Heart right ventricle (tissue), 16 donors: ENCODE measurements around the gene SETDB1. TPM values are rescaled to one million over a fixed set of nuclear protein-coding genes. Genes with fewer than 3 reads are reported as not detected.

Source experiments
- ATAC-seq, 8 donors: fragments of 200-7000 bp; cut with Tn5 transposase; one replicate each; pipeline ENCODE4 v1.9.1; 2020; ENCODE audit warnings: mild to moderate bottlenecking in 8 of 8, moderate library complexity in 8 of 8, moderate number of reproducible peaks in 1 of 8
- DNase-seq, 2 donors: peaks; one replicate each; pipeline ENCODE4 v3.0.0-alpha.2; 2020
- H3K27ac ChIP-seq, 10 donors: fragments of 200-600 bp; sonication (generic) in 2 of 10; one replicate each; pipeline versions ENCODE4 v1.5.0 to v1.8.0; 2020 to 2022; ENCODE audit warnings: mild to moderate bottlenecking in 3 of 10
- H3K27me3 ChIP-seq, 7 donors: fragments of 200-600 bp; one replicate each; pipeline ENCODE4 v1.8.0; 2021 to 2022; ENCODE audit warnings: mild to moderate bottlenecking in 2 of 7
- H3K36me3 ChIP-seq, 9 donors: fragments of 200-600 bp; sonication (generic) in 1 of 9; one replicate each; pipeline versions ENCODE4 v1.5.0 to v1.8.0; 2020 to 2022; ENCODE audit warnings: mild to moderate bottlenecking in 2 of 9
- H3K4me1 ChIP-seq, 9 donors: fragments of 200-600 bp; sonication (generic) in 1 of 9; one replicate each; pipeline versions ENCODE4 v1.5.0 to v1.8.0; 2020 to 2022; ENCODE audit warnings: mild to moderate bottlenecking in 4 of 9
- H3K4me3 ChIP-seq, 10 donors: fragments of 200-600 bp; sonication (generic) in 2 of 10; one replicate each; pipeline versions ENCODE4 v1.5.0 to v1.8.0; 2020 to 2022; ENCODE audit warnings: mild to moderate bottlenecking in 7 of 10, moderate library complexity in 2 of 10
- H3K9me3 ChIP-seq, 11 donors: fragments of 200-600 bp in 10 of 11; sonication (generic) in 2 of 11; one replicate each; pipeline versions ENCODE4 v1.5.0 to v1.8.0; 2013 to 2022; ENCODE audit warnings: mild to moderate bottlenecking in 2 of 11, control low read depth in 1 of 11, moderate library complexity in 1 of 11
- CTCF ChIP-seq, 9 donors: fragments of 200-600 bp; sonication (generic) in 2 of 9; IDR thresholded peaks; one replicate each; pipeline versions ENCODE4 v1.5.0 to v1.8.0; 2021 to 2022; ENCODE audit warnings: antibody characterized with exemption in 9 of 9, mild to moderate bottlenecking in 5 of 9, moderate library complexity in 1 of 9
- WGBS, 2 donors: extraction: QIAGEN DNeasy Blood & Tissue Kit; methylation state at CpG; one replicate each; pipeline ENCODE4 v1.1.7; 2013; ENCODE audit warnings: inconsistent platforms in 1 of 2; 5-methylcytosine and 5-hydroxymethylcytosine counted together
- intact Hi-C, 10 donors: fragments of 100-400 bp; cut with DNase I; formaldehyde crosslinking; loops; one replicate each; pipeline versions ENCODE4 v1.11.1 to v1.14.2; 2022
- polyA plus RNA-seq, 2 donors: library from polyadenylated mRNA; stranded (reverse); fragments of 200-250 nt; gene quantifications; one replicate each; pipeline ENCODE4 v1.2.3, GENCODE V29; 2013
- total RNA-seq, 10 donors: library from RNA; stranded (reverse); fragmentation: NEBNext Ultra II Directional in 3 of 10; extraction: Animal tissue kit (Norgen Biotek cat#: 25700) in 3 of 10; gene quantifications; one replicate each; pipeline versions ENCODE4 v1.2.1 to v1.2.4, GENCODE V29; 2021 to 2023
- donor health status: Arrhythmogenic right ventricular cardiomyopathy.
- donor health status: ischemic (EF 13 %, LVEDD 7.1; RV severe dilation, severe dysfunction).
- donor health status: healthy with polysubstance abuse.
- donor health status: DM: no; HTN: yes; CAD: no.
- donor health status: DM: no; HTN: no; CAD: no.
- donor health status: ischemic (EF 25% LVEDD 6.9; RV normal size, moderate dysfunction).
- donor health status: ischemic (EF 25% LVEDD 5.7; RV mildly dilated, moderate dysfunction).
- donor health status: healthy.
- donor health status: DM: yes; HTN: yes; CAD: no.
- donor health status: Ischemic cardiomyopathy.
- donor health status: ischemic (EF 35%, LVEDD 5.7; RV mildly dilated, moderate dysfunction).
- donor health status: nonischemic (EF 11% LVEDD 7.7; RV severe dilation, severe dysfunction).
- donor health status: DM: yes; HTN: yes; CAD: no.
- donor health status: PGD.
- donor health status: ischemic (EF 29% LVEDD 5.4; RV normal size, mild dysfunction).
- donor health status: nonischemic (EF 23%, LVEDD 6.1; RV moderate dilation, normal function).

The SETDB1 gene
- total and polyA plus RNA-seq, 12 donors, result 9.1 to 23.8 (median 17.6) TPM

GRCh38 chr1:150979092-150980056, 53.2 kb downstream of the SETDB1 start:
- peaks cover 3 to 52% (median 14%) of the 10 kb centered on the region in 9 donors for H3K4me1 ChIP-seq
- H3K4me3 ChIP-seq, result peak overlapping the region in 6 of 10 donors; percentile 8 to 42 (median 24)
- DNase-seq (peak; percentile 73 to 88), ATAC-seq (peak; percentile 23 to 68 (median 50))
- H3K27me3 ChIP-seq, result no peaks in the 10 kb centered on the region
- peak; percentile 99 to 100 (median 100) for TF ChIP-seq CTCF (IDR thresholded peaks at IDR 0.05)
- 24 to 29% methylated on average over 23 of the region's 23 CpGs for WGBS, 2 donors
- H3K27ac ChIP-seq, result peak overlapping the region in 5 of 10 donors; percentile 18 to 91 (median 51)
- no peaks in the 10 kb centered on the region for H3K36me3 ChIP-seq
- intact Hi-C loops, result loop anchor here in 4 of 10 donors (2.0 to 10.0 kb wide), 5 partner anchors 17 to 355 kb away; partner anchors contain the start of genes ARNT (in 3 of the 4), ENSA (in 1 of the 4) and MINDY1 (in 1 of the 4)
- H3K9me3 ChIP-seq, result no peaks in the 10 kb centered on the region

GRCh38 chr1:150981177-150981804, 55.1 kb downstream of the SETDB1 start:
- DNase-seq, result no peak
- Histone ChIP-seq H3K27me3 (no peaks in the 10 kb centered on the region), H3K9me3 (no peaks in the 10 kb centered on the region), H3K27ac (no peak overlapping the region), H3K4me3 (no peak overlapping the region), H3K36me3 (no peaks in the 10 kb centered on the region), H3K4me1 (peaks cover 3 to 38% (median 10%) of the 10 kb centered on the region in 9 donors)
- 92% methylated on average over 6 of the region's 6 CpGs for WGBS, 2 donors
- TF ChIP-seq CTCF (IDR thresholded peaks at IDR 0.05), result no peak
- intact Hi-C loops, result no loop called here
- no peak for ATAC-seq

- Histone ChIP-seq H3K27ac (no peak within 1 kb of the TSS), H3K4me3 (no peak within 1 kb of the TSS), H3K4me1 (peaks cover 3 to 30% (median 10%) of the 10 kb centered on the region in 9 donors), H3K9me3 (no peaks in the 10 kb centered on the region), H3K36me3 (no peaks in the 10 kb centered on the region), H3K27me3 (no peaks in the 10 kb centered on the region)
- intact Hi-C loops, result no loop called here
- WGBS, 2 donors, result 74 to 80% methylated on average over 12 of the region's 12 CpGs
- ATAC-seq (peak in 2 of 8 donors; percentile 3 to 11), DNase-seq (no peak)
- no peak for TF ChIP-seq CTCF (IDR thresholded peaks at IDR 0.05)
Measured at GRCh38 chr1:150981805-150982712, 55.9 kb downstream of the SETDB1 start, which contains the start of gene ANXA9. TSS of gene ANXA9 (plus strand) at chr1:150982292. CDS start at chr1:150983106, 814 bp downstream.
